PFSK-1 (cell line): Measurements from ENCODE around the gene DGAT2.

Experiments used
- POLR2AphosphoS5 ChIP-seq: IDR thresholded peaks from 2 replicates; pipeline ENCODE4 v1.6.1; 2012; ENCODE audit warnings: low read depth, mild to moderate bottlenecking, control low read depth, low read length, moderate library complexity
- TF ChIP-seq, protein P1 (sequence below), 2 experiments: IDR thresholded peaks; 2 replicates each; pipeline versions ENCODE4 v1.6.1 to v1.8.0; 2011 to 2012; ENCODE audit warnings: low read depth in 2 of 2, low read length in 2 of 2, control low read depth in 1 of 2, inconsistent platforms in 1 of 2, mild to moderate bottlenecking in 1 of 2, moderate library complexity in 1 of 2; ENCODE audit not compliant: insufficient read depth in 1 of 2

DNA sequence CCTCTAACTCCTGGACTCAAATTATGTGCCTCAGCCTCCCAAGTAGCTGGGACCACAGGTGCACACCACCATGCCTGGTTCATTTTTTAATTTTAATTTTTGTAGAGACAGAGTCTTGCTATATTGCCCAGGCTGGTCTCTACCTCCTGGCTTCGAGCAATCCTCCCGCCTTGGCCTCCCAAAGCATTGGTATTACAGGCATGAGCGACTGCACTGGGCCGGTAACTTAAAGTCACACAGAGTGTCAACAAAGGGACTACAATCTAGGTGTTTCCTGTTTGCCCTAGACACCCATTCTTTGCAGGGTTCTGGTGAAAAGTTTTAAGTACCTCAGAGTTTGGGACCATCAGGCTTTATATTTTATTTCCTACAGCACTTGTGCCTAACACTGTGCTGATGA lies 54.8 kb downstream of the DGAT2 start:
- TF ChIP-seq, protein P1, sequence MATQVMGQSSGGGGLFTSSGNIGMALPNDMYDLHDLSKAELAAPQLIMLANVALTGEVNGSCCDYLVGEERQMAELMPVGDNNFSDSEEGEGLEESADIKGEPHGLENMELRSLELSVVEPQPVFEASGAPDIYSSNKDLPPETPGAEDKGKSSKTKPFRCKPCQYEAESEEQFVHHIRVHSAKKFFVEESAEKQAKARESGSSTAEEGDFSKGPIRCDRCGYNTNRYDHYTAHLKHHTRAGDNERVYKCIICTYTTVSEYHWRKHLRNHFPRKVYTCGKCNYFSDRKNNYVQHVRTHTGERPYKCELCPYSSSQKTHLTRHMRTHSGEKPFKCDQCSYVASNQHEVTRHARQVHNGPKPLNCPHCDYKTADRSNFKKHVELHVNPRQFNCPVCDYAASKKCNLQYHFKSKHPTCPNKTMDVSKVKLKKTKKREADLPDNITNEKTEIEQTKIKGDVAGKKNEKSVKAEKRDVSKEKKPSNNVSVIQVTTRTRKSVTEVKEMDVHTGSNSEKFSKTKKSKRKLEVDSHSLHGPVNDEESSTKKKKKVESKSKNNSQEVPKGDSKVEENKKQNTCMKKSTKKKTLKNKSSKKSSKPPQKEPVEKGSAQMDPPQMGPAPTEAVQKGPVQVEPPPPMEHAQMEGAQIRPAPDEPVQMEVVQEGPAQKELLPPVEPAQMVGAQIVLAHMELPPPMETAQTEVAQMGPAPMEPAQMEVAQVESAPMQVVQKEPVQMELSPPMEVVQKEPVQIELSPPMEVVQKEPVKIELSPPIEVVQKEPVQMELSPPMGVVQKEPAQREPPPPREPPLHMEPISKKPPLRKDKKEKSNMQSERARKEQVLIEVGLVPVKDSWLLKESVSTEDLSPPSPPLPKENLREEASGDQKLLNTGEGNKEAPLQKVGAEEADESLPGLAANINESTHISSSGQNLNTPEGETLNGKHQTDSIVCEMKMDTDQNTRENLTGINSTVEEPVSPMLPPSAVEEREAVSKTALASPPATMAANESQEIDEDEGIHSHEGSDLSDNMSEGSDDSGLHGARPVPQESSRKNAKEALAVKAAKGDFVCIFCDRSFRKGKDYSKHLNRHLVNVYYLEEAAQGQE (IDR thresholded peaks at IDR 0.05; ENCODE audit: insufficient read depth in 1 of 2, low read depth in 2 of 2, low read length in 2 of 2) = no peak
- TF ChIP-seq POLR2AphosphoS5 = no peak
